Panc1 (cell line): ENCODE results near the gene CYBA. TPM values are rescaled to one million over a fixed set of nuclear protein-coding genes. Genes with fewer than 3 reads are reported as not detected.

Source experiments
- ATAC-seq: fragments of 200-7000 bp; cut with Tn5 transposase; 2 replicates; pipeline ENCODE4 v1.9.1; 2020; ENCODE audit warnings: mild to moderate bottlenecking, moderate library complexity
- BruUV-seq: library from RNA; stranded (reverse); fragments of 400-500 nt; replicated peaks from 2 replicates; lab custom pipeline; 2021; lab: Mats Ljungman, UMichigan
- CTCF ChIA-PET: fragments of 300-600 bp; sonication (Branson Sonifier 250); formaldehyde crosslinking; loops from one replicate; lab custom pipeline; 2022; ENCODE audit warnings: antibody characterized with exemption; lab: Charles Lee
- POLR2A ChIA-PET: fragments of 300-600 bp; sonication (Branson Sonifier 250); formaldehyde crosslinking; loops from one replicate; lab custom pipeline; 2022; ENCODE audit warnings: antibody characterized with exemption; lab: Charles Lee
- DNase-seq: peaks from one replicate; pipeline ENCODE4 v3.0.0-alpha.2; 2010; ENCODE audit warnings: low read depth, low spot score
- H3K27ac ChIP-seq: 2 replicates; pipeline ENCODE4 v1.5.1; 2011; ENCODE audit warnings: mild to moderate bottlenecking, low read length, inconsistent platforms
- H3K27me3 ChIP-seq: fragments of 200-500 bp; sonication (Bioruptor generic); 2 replicates; pipeline ENCODE4 v1.6.0; 2014; ENCODE audit warnings: low read length, inconsistent platforms; ENCODE audit not compliant: control insufficient read depth, insufficient read depth
- H3K36me3 ChIP-seq: fragments of 200-500 bp; sonication (Bioruptor generic); 2 replicates; pipeline ENCODE4 v1.5.1; 2014; ENCODE audit warnings: inconsistent platforms, mild to moderate bottlenecking, low read length, moderate library complexity; ENCODE audit not compliant: control insufficient read depth, insufficient read depth
- H3K4me1 ChIP-seq: 2 replicates; pipeline ENCODE4 v1.5.1; 2011; ENCODE audit warnings: inconsistent platforms, mild to moderate bottlenecking, low read length, moderate library complexity; ENCODE audit not compliant: control insufficient read depth, insufficient read depth
- H3K4me3 ChIP-seq, 2 experiments: 2 replicates each; pipeline ENCODE4 v1.5.1; 2011 to 2012; ENCODE audit warnings: low read depth in 2 of 2, low read length in 2 of 2, mild to moderate bottlenecking in 2 of 2, inconsistent platforms in 1 of 2, moderate library complexity in 1 of 2
- H3K9me3 ChIP-seq: fragments of 200-500 bp; sonication (Bioruptor generic); 2 replicates; pipeline ENCODE4 v1.5.1; 2014; ENCODE audit warnings: low read depth, mild to moderate bottlenecking, inconsistent platforms, low read length, moderate library complexity; ENCODE audit not compliant: control insufficient read depth, insufficient read depth
- POLR2AphosphoS5 ChIP-seq: IDR thresholded peaks from 2 replicates; pipeline ENCODE4 v1.6.1; 2012; ENCODE audit warnings: mild to moderate bottlenecking, low read depth, low read length, moderate library complexity
- REST ChIP-seq, 2 experiments: IDR thresholded peaks; 2 replicates each; pipeline ENCODE4 v1.6.1; 2011 to 2012; ENCODE audit warnings: low read depth in 2 of 2, control low read depth in 1 of 2, low read length in 1 of 2, mild to moderate bottlenecking in 1 of 2, moderate library complexity in 1 of 2; ENCODE audit not compliant: insufficient read depth in 1 of 2
- SIN3A ChIP-seq: IDR thresholded peaks from 2 replicates; pipeline ENCODE4 v1.6.1; 2012; ENCODE audit warnings: low read depth, mild to moderate bottlenecking, low read length, moderate library complexity, borderline replicate concordance; ENCODE audit not compliant: insufficient read depth
- TCF7L2 ChIP-seq: IDR thresholded peaks from 2 replicates; pipeline ENCODE4 v1.6.1; 2011; ENCODE audit warnings: mild to moderate bottlenecking, low read depth, low read length, inconsistent platforms
- in situ Hi-C: cut with HindIII; loops from 2 replicates; pipeline ENCODE4 v1.10.0; 2016; ENCODE audit warnings: low sequenced_read_pairs, low pct_unique_long_range_greater_than_20kb
- intact Hi-C: fragments of 100-400 bp; cut with micrococcal nuclease; formaldehyde crosslinking; loops from one replicate; pipeline ENCODE4 v1.10.0; 2022; ENCODE audit not compliant: unreplicated experiment
- total RNA-seq: library from RNA; stranded (reverse); gene quantifications from one replicate; pipeline ENCODE4 v1.2.1, GENCODE V29; 2021; ENCODE audit not compliant: unreplicated experiment
- TF ChIP-seq, protein P1 (sequence below): fragments of 450-650 bp; IDR thresholded peaks from 2 replicates; pipeline ENCODE4 v1.5.1; 2017; ENCODE audit warnings: mild to moderate bottlenecking

Gene CYBA
- total RNA-seq, 1 experiment from 2014 or later = 233 TPM

DNA sequence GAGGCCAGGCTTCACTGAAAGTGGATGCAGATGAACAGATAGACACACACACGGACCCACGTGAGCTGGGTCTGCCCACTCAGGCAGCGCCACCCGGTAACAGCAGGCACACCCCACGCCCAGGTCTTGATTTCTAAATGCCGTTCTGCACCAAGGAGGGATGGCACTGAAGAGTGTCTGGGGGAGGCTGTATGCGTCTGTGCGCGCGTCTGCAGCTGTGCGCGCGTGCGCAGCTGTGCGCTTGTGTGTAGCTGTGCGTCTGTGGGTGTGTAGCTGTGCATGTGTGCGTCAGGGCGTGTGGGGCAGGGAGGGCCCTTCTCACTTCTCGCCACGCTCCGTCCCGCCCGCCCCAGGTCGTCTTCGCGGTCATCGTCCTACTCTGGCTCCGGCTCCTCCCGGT, 28.0 kb downstream of the CYBA start:
- in situ Hi-C loops = no loop called here
- BruUV-seq = no TSS peak

DNA sequence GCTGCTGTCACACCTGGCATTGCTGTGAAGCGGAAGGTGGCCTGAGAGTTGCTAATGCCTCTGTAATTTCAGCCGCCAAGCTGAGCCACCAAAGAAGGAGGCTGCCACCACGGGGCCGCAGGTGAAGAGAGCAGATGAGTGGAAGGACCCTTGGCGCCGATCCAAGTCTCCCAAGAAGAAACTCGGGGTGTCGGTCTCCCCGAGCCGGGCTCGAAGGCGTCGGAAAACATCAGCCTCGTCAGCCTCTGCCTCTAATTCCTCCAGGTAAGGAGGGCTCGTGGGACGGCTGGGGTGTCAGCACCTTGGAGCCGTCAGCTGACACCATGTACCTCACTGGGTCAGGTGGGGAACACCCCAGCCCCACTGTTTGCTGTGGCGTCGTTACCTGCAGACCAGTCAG, 28.7 kb downstream of the CYBA start:
- ChIA-PET CTCF (no interaction called here), POLR2A (no interaction called here)
- no peaks in the 10 kb centered on the region for H3K9me3 ChIP-seq
- H3K27ac ChIP-seq = no peak overlapping the region
- H3K27me3 ChIP-seq = no peaks in the 10 kb centered on the region
- no peak for ATAC-seq
- H3K4me3 ChIP-seq = no peak overlapping the region
- in situ Hi-C loops (no loop called here), intact Hi-C loops (no loop called here)
- H3K36me3 ChIP-seq = no peaks in the 10 kb centered on the region
- no peak for DNase-seq
- TF ChIP-seq POLR2AphosphoS5 (no peak), TCF7L2 (no peak), SIN3A (no peak), REST (IDR thresholded peaks at IDR 0.05; ENCODE audit: insufficient read depth in 1 of 2, low read depth in 2 of 2, low read length in 1 of 2) (no peak)
- TF ChIP-seq, protein P1, sequence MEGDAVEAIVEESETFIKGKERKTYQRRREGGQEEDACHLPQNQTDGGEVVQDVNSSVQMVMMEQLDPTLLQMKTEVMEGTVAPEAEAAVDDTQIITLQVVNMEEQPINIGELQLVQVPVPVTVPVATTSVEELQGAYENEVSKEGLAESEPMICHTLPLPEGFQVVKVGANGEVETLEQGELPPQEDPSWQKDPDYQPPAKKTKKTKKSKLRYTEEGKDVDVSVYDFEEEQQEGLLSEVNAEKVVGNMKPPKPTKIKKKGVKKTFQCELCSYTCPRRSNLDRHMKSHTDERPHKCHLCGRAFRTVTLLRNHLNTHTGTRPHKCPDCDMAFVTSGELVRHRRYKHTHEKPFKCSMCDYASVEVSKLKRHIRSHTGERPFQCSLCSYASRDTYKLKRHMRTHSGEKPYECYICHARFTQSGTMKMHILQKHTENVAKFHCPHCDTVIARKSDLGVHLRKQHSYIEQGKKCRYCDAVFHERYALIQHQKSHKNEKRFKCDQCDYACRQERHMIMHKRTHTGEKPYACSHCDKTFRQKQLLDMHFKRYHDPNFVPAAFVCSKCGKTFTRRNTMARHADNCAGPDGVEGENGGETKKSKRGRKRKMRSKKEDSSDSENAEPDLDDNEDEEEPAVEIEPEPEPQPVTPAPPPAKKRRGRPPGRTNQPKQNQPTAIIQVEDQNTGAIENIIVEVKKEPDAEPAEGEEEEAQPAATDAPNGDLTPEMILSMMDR = no peak
- BruUV-seq = no TSS peak
- H3K4me1 ChIP-seq = no peaks in the 10 kb centered on the region

More for the DNA sequence above, 28.0 kb downstream of the CYBA start:
- intact Hi-C loops = no loop called here
- POLR2A ChIA-PET = no interaction called here
- TF ChIP-seq REST (IDR thresholded peaks at IDR 0.05; ENCODE audit: insufficient read depth in 1 of 2, low read depth in 2 of 2, low read length in 1 of 2) = no peak
- TF ChIP-seq SIN3A = no peak
- TF ChIP-seq, protein P1 = no peak
- no peak for TF ChIP-seq TCF7L2
- TF ChIP-seq POLR2AphosphoS5 = no peak
- Histone ChIP-seq H3K9me3 (no peaks in the 10 kb centered on the region), H3K27ac (no peak overlapping the region), H3K4me3 (no peak overlapping the region), H3K36me3 (no peaks in the 10 kb centered on the region), H3K27me3 (no peaks in the 10 kb centered on the region), H3K4me1 (no peaks in the 10 kb centered on the region)
- ATAC-seq = no peak
- DNase-seq = no peak
- CTCF ChIA-PET = no interaction called here
